ENCODE measurements around the gene EVC2.

EVC2 gene

GRCh38 chr4:5632066-5632440, 76.3 kb downstream of the EVC2 start:
- Histone ChIP-seq H3K4me2 (ENCODE audit: low read length) (no peak overlapping the region), H3K9ac (no peak overlapping the region), H3K27ac (no peak overlapping the region), H3K9me3 (ENCODE audit: control insufficient read depth, low read length) (no peaks in the 10 kb centered on the region), H3K27me3 (ENCODE audit: control insufficient read depth, insufficient read depth, low read length) (no peaks in the 10 kb centered on the region), H2AFZ (no peak overlapping the region), H3K79me2 (no peaks in the 10 kb centered on the region), H3K36me3 (ENCODE audit: control insufficient read depth, insufficient read depth, low read length) (no peaks in the 10 kb centered on the region), H3K4me3 (ENCODE audit: low read depth, low read length) (no peak overlapping the region), H3K4me1 (no peaks in the 10 kb centered on the region)
- no peak for TF ChIP-seq CTCF (IDR thresholded peaks at IDR 0.05)

GRCh38 chr4:5631352-5632065, 76.8 kb downstream of the EVC2 start:
- Histone ChIP-seq H2AFZ (no peak overlapping the region), H3K9me3 (ENCODE audit: control insufficient read depth, low read length) (no peaks in the 10 kb centered on the region), H3K27ac (no peak overlapping the region), H3K27me3 (ENCODE audit: control insufficient read depth, insufficient read depth, low read length) (no peaks in the 10 kb centered on the region), H3K4me1 (no peaks in the 10 kb centered on the region), H3K4me3 (ENCODE audit: low read depth, low read length) (no peak overlapping the region), H3K79me2 (no peaks in the 10 kb centered on the region), H3K4me2 (ENCODE audit: low read length) (no peak overlapping the region), H3K36me3 (ENCODE audit: control insufficient read depth, insufficient read depth, low read length) (no peaks in the 10 kb centered on the region), H3K9ac (no peak overlapping the region)
- TF ChIP-seq CTCF (IDR thresholded peaks at IDR 0.05), result no peak

- Histone ChIP-seq H2AFZ (no peak overlapping the region), H3K4me1 (no peaks in the 10 kb centered on the region), H3K4me2 (ENCODE audit: low read length) (no peak overlapping the region), H3K27ac (no peak overlapping the region), H3K9ac (no peak overlapping the region), H3K79me2 (no peaks in the 10 kb centered on the region), H3K36me3 (ENCODE audit: control insufficient read depth, insufficient read depth, low read length) (no peaks in the 10 kb centered on the region), H3K9me3 (ENCODE audit: control insufficient read depth, low read length) (no peaks in the 10 kb centered on the region), H3K4me3 (ENCODE audit: low read depth, low read length) (no peak overlapping the region), H3K27me3 (ENCODE audit: control insufficient read depth, insufficient read depth, low read length) (no peaks in the 10 kb centered on the region)
- no peak for TF ChIP-seq CTCF (IDR thresholded peaks at IDR 0.05)
These were observed 77.6 kb downstream of the EVC2 start for GRCh38 chr4:5630762-5631161.

- no peaks in the 10 kb centered on the region for H3K9me3 ChIP-seq (ENCODE audit: control insufficient read depth, low read length)
- H3K36me3 ChIP-seq (ENCODE audit: control insufficient read depth, insufficient read depth, low read length), result no peaks in the 10 kb centered on the region
- H3K4me1 ChIP-seq, result no peaks in the 10 kb centered on the region
- no peak for TF ChIP-seq CTCF (IDR thresholded peaks at IDR 0.05)
- no peak overlapping the region for H3K27ac ChIP-seq
- H3K4me3 ChIP-seq (ENCODE audit: low read depth, low read length), result no peak overlapping the region
- H3K79me2 ChIP-seq, result no peaks in the 10 kb centered on the region
- H3K27me3 ChIP-seq (ENCODE audit: control insufficient read depth, insufficient read depth, low read length), result no peaks in the 10 kb centered on the region
- H3K9ac ChIP-seq, result no peak overlapping the region
- H3K4me2 ChIP-seq (ENCODE audit: low read length), result no peak overlapping the region
- H2AFZ ChIP-seq, result no peak overlapping the region
These were observed 78.8 kb downstream of the EVC2 start for GRCh38 chr4:5629542-5629941.

- H2AFZ ChIP-seq, result no peak overlapping the region
- no peak overlapping the region for H3K4me3 ChIP-seq (ENCODE audit: low read depth, low read length)
- no peak overlapping the region for H3K9ac ChIP-seq
- no peaks in the 10 kb centered on the region for H3K4me1 ChIP-seq
- no peak for TF ChIP-seq CTCF (IDR thresholded peaks at IDR 0.05)
- no peaks in the 10 kb centered on the region for H3K36me3 ChIP-seq (ENCODE audit: control insufficient read depth, insufficient read depth, low read length)
- H3K9me3 ChIP-seq (ENCODE audit: control insufficient read depth, low read length), result no peaks in the 10 kb centered on the region
- no peaks in the 10 kb centered on the region for H3K79me2 ChIP-seq
- no peak overlapping the region for H3K4me2 ChIP-seq (ENCODE audit: low read length)
- H3K27me3 ChIP-seq (ENCODE audit: control insufficient read depth, insufficient read depth, low read length), result no peaks in the 10 kb centered on the region
- no peak overlapping the region for H3K27ac ChIP-seq
These were observed 81.4 kb downstream of the EVC2 start for GRCh38 chr4:5626913-5627312.

Data from parathyroid adenoma (tissue), 2 donors.